Right atrium auricular region (tissue), 2 donors: ENCODE data around the gene PRTFDC1. TPM values are rescaled to one million over a fixed set of nuclear protein-coding genes. Genes with fewer than 3 reads are reported as not detected.
A peak's percentile ranks its signal among the peaks of the same experiment; 100 is the strongest.

Source experiments
- DNase-seq: peaks from one replicate; pipeline ENCODE4 v3.0.0-alpha.2; 2019; ENCODE audit warnings: low spot score
- H3K27ac ChIP-seq, 2 donors: fragments of 200-600 bp; sonication (generic); 1 replicate in 1 of 2; 2 replicates in 1 of 2; pipeline ENCODE4 v1.5.1; 2016 to 2019
- H3K27me3 ChIP-seq, 2 donors: fragments of 200-600 bp; sonication (generic); one replicate each; pipeline versions ENCODE4 v1.5.1 to v1.6.0; 2017 to 2019
- H3K36me3 ChIP-seq: fragments of 200-600 bp; sonication (generic); one replicate; pipeline ENCODE4 v1.5.1; 2016
- H3K4me1 ChIP-seq, 2 donors: fragments of 200-600 bp; sonication (generic); one replicate each; pipeline versions ENCODE4 v1.5.1 to v1.6.0; 2017 to 2019
- H3K4me3 ChIP-seq, 2 donors: fragments of 200-600 bp; sonication (generic); 1 replicate in 1 of 2; 2 replicates in 1 of 2; pipeline ENCODE4 v1.5.1; 2017 to 2019; ENCODE audit warnings: mild to moderate bottlenecking in 1 of 2, moderate library complexity in 1 of 2
- H3K9me3 ChIP-seq, 2 donors: fragments of 200-600 bp; sonication (generic); one replicate each; pipeline ENCODE4 v1.5.1; 2019
- total RNA-seq, 2 donors: library from RNA; depleted of rRNA; stranded (reverse); fragments of >200 nt; gene quantifications; one replicate each; pipeline ENCODE4 v1.1.0, GENCODE V29; 2016
- TF ChIP-seq, protein P1 (sequence below), 2 donors: fragments of 200-600 bp; sonication (generic); IDR thresholded peaks; one replicate each; pipeline ENCODE4 v1.5.1; 2019; ENCODE audit warnings: antibody characterized with exemption in 2 of 2

Gene PRTFDC1
- total RNA-seq, 2 donors from 2014 or later, result 4.0 to 5.6 TPM

DNA sequence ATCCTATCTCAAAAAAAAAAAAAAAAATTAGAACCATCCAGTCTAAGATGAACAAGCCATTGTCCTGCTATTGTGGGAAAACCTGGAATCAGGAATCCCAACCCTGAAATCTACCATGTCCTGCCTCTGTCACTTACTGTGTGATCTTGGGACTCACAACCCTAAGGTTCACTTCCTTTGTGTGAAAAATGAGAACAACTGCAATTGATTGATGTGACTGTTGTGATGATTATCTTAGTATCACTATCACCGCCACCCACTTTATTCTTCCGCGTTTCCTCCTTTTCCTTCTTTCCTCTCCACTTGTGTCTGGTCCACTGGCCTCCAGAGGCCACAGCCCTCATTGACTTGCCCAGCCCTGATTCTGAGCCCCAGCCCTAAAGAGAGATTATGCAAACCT is 12.6 kb upstream of the PRTFDC1 start:
- no peak for DNase-seq
- TF ChIP-seq, protein P1, sequence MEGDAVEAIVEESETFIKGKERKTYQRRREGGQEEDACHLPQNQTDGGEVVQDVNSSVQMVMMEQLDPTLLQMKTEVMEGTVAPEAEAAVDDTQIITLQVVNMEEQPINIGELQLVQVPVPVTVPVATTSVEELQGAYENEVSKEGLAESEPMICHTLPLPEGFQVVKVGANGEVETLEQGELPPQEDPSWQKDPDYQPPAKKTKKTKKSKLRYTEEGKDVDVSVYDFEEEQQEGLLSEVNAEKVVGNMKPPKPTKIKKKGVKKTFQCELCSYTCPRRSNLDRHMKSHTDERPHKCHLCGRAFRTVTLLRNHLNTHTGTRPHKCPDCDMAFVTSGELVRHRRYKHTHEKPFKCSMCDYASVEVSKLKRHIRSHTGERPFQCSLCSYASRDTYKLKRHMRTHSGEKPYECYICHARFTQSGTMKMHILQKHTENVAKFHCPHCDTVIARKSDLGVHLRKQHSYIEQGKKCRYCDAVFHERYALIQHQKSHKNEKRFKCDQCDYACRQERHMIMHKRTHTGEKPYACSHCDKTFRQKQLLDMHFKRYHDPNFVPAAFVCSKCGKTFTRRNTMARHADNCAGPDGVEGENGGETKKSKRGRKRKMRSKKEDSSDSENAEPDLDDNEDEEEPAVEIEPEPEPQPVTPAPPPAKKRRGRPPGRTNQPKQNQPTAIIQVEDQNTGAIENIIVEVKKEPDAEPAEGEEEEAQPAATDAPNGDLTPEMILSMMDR (IDR thresholded peaks at IDR 0.05), result no peak
- H3K27ac ChIP-seq, result no peak overlapping the region
- no peaks in the 10 kb centered on the region for H3K36me3 ChIP-seq
- no peaks in the 10 kb centered on the region for H3K9me3 ChIP-seq
- no peaks in the 10 kb centered on the region for H3K27me3 ChIP-seq
- H3K4me3 ChIP-seq, result no peak overlapping the region
- peaks cover 0 to 3% of the 10 kb centered on the region in 2 donors for H3K4me1 ChIP-seq

DNA sequence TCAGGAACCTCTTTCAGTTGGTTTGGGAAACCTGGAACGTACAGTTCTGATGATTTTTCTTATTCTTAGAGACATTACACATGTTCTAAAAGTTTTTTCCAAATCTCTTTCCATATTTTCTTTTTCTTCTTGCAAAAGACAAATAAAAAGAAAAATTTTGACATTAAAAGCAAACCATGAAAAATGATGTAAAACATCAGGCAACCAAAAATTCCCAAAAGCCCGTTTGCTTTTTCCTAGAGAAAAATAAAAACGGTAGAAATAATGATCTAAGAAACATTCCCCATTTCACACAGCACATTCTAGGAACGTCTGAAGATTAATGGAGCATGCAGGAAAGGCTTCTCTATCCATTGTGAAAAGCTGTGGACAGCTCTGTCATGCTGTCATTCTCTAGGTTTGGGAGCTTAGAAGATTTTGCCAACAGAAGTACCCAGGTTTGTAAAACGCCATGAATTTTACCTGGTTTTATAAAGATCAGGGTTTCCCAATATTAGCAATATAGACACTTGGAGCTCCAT is 11.2 kb upstream of the PRTFDC1 start:
- H3K4me3 ChIP-seq, result no peak overlapping the region
- no peaks in the 10 kb centered on the region for H3K36me3 ChIP-seq
- H3K4me1 ChIP-seq, result peaks cover 0 to 10% of the 10 kb centered on the region in 2 donors
- H3K27ac ChIP-seq, result no peak overlapping the region
- DNase-seq, result no peak
- no peaks in the 10 kb centered on the region for H3K9me3 ChIP-seq
- TF ChIP-seq, protein P1 (IDR thresholded peaks at IDR 0.05), result no peak
- H3K27me3 ChIP-seq, result no peaks in the 10 kb centered on the region

DNA sequence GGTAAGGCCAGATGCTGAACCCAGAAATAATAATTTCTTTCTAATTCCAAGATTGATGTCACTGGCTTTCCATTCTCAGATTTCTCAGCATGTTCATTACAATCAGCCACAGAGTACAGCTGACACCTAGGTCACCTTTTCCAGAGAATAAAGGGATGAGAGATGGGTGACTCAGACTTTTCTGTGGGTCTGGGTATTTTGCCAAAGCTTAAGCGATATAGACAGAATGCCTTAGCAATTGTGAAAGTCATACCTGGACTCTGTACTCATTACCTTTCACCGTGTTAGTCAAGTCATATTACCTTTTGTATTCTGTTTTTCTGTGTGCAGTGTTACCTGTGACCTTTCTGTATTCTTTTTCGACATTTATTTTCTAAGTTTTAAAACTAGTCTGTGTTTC is 10.6 kb upstream of the PRTFDC1 start:
- Histone ChIP-seq H3K36me3 (no peaks in the 10 kb centered on the region), H3K27ac (no peak overlapping the region), H3K9me3 (no peaks in the 10 kb centered on the region), H3K27me3 (no peaks in the 10 kb centered on the region), H3K4me1 (peaks cover 0 to 15% of the 10 kb centered on the region in 2 donors), H3K4me3 (no peak overlapping the region)
- TF ChIP-seq, protein P1 (IDR thresholded peaks at IDR 0.05), result no peak
- DNase-seq, result no peak

DNA sequence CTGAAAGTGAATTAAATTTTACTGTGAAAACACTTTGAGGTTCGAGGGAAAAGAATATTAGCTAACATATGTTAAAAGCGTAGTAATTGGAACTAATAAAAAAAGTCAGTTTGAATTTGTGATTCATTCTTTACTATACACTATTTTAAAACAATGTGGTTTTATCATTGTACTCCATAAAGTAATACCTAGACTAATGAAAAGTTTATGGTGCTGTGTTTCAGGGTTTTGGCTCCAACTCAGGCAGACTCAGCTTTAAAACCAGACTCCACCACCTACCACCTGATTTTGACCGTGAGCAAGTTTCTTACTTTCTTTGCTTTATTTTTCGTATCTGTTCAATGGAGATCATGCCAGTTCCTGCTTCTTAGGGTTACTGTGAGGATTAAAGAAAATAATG is 9.2 kb upstream of the PRTFDC1 start:
- DNase-seq, result no peak
- no peaks in the 10 kb centered on the region for H3K36me3 ChIP-seq
- H3K4me1 ChIP-seq, result peaks cover 0 to 15% of the 10 kb centered on the region in 2 donors
- no peak overlapping the region for H3K27ac ChIP-seq
- H3K27me3 ChIP-seq, result no peaks in the 10 kb centered on the region
- H3K4me3 ChIP-seq, result no peak overlapping the region
- no peaks in the 10 kb centered on the region for H3K9me3 ChIP-seq
- TF ChIP-seq, protein P1 (IDR thresholded peaks at IDR 0.05), result no peak

DNA sequence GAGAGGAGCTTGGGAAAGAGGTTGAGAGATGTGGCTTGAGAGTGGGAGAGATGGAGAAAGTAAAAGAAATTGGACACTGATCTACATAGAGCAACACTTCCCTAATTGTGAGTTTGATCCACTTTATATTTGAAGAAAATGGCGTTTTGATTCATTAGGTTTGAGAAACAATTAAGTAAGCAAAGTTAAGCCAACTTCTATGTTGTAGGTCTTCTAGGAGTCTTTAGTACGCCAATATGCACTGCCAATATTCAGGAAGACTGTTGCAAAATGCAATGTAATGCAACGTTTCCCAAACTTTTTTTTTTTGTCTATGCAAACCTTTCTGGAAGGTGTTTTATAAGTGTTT is 7.0 kb upstream of the PRTFDC1 start:
- DNase-seq, result no peak
- H3K4me1 ChIP-seq, result peaks cover 0 to 15% of the 10 kb centered on the region in 2 donors
- peak overlapping the region; percentile 58 to 81 for H3K27ac ChIP-seq
- no peaks in the 10 kb centered on the region for H3K36me3 ChIP-seq
- TF ChIP-seq, protein P1 (IDR thresholded peaks at IDR 0.05), result no peak
- H3K27me3 ChIP-seq, result no peaks in the 10 kb centered on the region
- H3K9me3 ChIP-seq, result no peaks in the 10 kb centered on the region
- no peak overlapping the region for H3K4me3 ChIP-seq

DNA sequence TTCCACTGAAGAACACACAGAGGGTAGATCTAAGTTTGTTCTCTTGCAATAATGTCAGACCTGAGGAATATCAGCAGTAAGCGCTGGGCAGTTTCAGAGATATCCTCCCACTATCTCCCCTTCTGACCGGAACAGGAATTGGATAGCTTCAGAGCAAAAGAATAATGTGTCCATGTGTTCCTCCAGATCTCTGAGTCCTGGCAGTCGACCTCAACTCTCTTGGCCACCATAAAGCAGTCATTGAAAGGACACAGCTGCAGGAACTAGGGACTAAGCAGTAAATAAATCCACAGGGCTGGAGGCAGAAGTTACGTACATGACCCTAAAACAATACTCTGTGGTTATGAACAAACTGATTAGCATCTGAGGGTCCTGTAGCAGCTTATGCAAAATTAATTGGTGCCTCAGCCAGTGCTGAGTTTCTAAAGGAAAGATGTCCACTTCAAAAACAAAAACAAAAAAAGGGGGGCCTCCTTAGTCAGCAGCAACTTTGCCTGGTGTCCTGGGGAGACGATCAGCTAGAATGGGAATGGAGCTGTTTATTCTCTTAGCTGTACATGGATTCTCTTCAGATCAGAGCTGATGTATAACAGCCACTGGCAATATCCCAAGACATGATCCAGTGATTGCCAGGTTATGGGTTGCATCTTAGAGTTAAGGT is 6.4 kb upstream of the PRTFDC1 start:
- TF ChIP-seq, protein P1 (IDR thresholded peaks at IDR 0.05), result no peak
- no peaks in the 10 kb centered on the region for H3K27me3 ChIP-seq
- no peaks in the 10 kb centered on the region for H3K9me3 ChIP-seq
- H3K27ac ChIP-seq, result peak overlapping the region; percentile 58 to 81
- no peak for DNase-seq
- no peak overlapping the region for H3K4me3 ChIP-seq
- H3K4me1 ChIP-seq, result peaks cover 0 to 15% of the 10 kb centered on the region in 2 donors
- H3K36me3 ChIP-seq, result no peaks in the 10 kb centered on the region
